ENCODE results near the gene ITM2C. TPM values are rescaled to one million over a fixed set of nuclear protein-coding genes. Genes with fewer than 3 reads are reported as not detected.

ITM2C gene
- total and polyA plus RNA-seq, 2 donors (not counting 1 experiment from before 2014, with no cell fraction given): 36.9 to 62.8 TPM

- no peaks in the 10 kb centered on the region for H3K27me3 ChIP-seq (replicated peaks in 1 of 4; ENCODE audit: control extremely low read depth in 1 of 4, control insufficient read depth in 3 of 4, insufficient read depth in 4 of 4, low read length in 3 of 4)
- 92% methylated on average over 3 of the region's 7 CpGs for WGBS (ENCODE audit: insufficient coverage)
- no peak overlapping the region for H3K9ac ChIP-seq (ENCODE audit: low read length)
- DNase-seq: no peak
- H2AFZ ChIP-seq (ENCODE audit: insufficient read depth, low read depth, low read length, poor library complexity, severe bottlenecking): no peak overlapping the region
- ChIA-PET CTCF (no interaction called here), POLR2A (no interaction called here)
- Mint-ChIP-seq H3K9me3 (ENCODE audit: insufficient read depth) (no peaks in the 10 kb centered on the region), H3K27ac (no peak overlapping the region), H3K27me3 (no peaks in the 10 kb centered on the region), H3K4me1 (peaks cover 27% of the 10 kb centered on the region), H3K4me3 (no peak overlapping the region)
- peaks cover 0 to 7% (median 0%) of the 10 kb centered on the region in 3 donors for H3K9me3 ChIP-seq (ENCODE audit: control extremely low read depth in 1 of 3, control insufficient read depth in 2 of 3, insufficient read depth in 1 of 3, low read length in 2 of 3)
- intact Hi-C loops (cut with micrococcal nuclease): no loop called here
- H3K36me3 ChIP-seq (replicated peaks in 1 of 2; ENCODE audit: control extremely low read depth in 1 of 2, control insufficient read depth in 1 of 2, extremely low read depth in 1 of 2, insufficient read depth in 2 of 2, low read length in 1 of 2): no peaks in the 10 kb centered on the region
- H3K4me1 ChIP-seq (ENCODE audit: control insufficient read depth in 2 of 2, insufficient read depth in 2 of 2, low read length in 2 of 2): peaks cover 21 to 44% of the 10 kb centered on the region in 2 donors
- H3K4me2 ChIP-seq (replicated peaks; ENCODE audit: low read depth, low read length, poor library complexity, severe bottlenecking): no peak overlapping the region
- H3K27ac ChIP-seq (ENCODE audit: low read length in 2 of 2): no peak overlapping the region
- H3K4me3 ChIP-seq (ENCODE audit: control extremely low read depth in 1 of 5, extremely low read depth in 1 of 5, insufficient read depth in 1 of 5, low read depth in 2 of 5, low read length in 4 of 5): no peak overlapping the region
- H3K79me2 ChIP-seq (ENCODE audit: control insufficient read depth, insufficient read depth, low read length): no peaks in the 10 kb centered on the region
- TF ChIP-seq EZH2 (IDR thresholded peaks at IDR 0.05; ENCODE audit: borderline replicate concordance, insufficient read depth, low read depth, low read length, poor library complexity, severe bottlenecking) (no peak), CTCF (IDR thresholded peaks at IDR 0.05) (no peak)
- H4K20me1 ChIP-seq (ENCODE audit: control insufficient read depth, insufficient read depth, low read length, poor library complexity, severe bottlenecking): no peaks in the 10 kb centered on the region
- no peak for ATAC-seq (ENCODE audit: low read depth)
Measured at GRCh38 chr2:230887342-230887741, 22.6 kb downstream of the ITM2C start.

- Histone ChIP-seq H3K4me1 (ENCODE audit: control insufficient read depth in 2 of 2, insufficient read depth in 2 of 2, low read length in 2 of 2) (peaks cover 33 to 56% of the 10 kb centered on the region in 2 donors), H3K4me3 (ENCODE audit: control extremely low read depth in 1 of 5, extremely low read depth in 1 of 5, insufficient read depth in 1 of 5, low read depth in 2 of 5, low read length in 4 of 5) (no peak overlapping the region), H3K4me2 (replicated peaks; ENCODE audit: low read depth, low read length, poor library complexity, severe bottlenecking) (no peak overlapping the region), H3K27ac (ENCODE audit: low read length in 2 of 2) (no peak overlapping the region), H3K27me3 (replicated peaks in 1 of 4; ENCODE audit: control extremely low read depth in 1 of 4, control insufficient read depth in 3 of 4, insufficient read depth in 4 of 4, low read length in 3 of 4) (no peaks in the 10 kb centered on the region), H2AFZ (ENCODE audit: insufficient read depth, low read depth, low read length, poor library complexity, severe bottlenecking) (no peak overlapping the region), H3K79me2 (ENCODE audit: control insufficient read depth, insufficient read depth, low read length) (no peaks in the 10 kb centered on the region), H3K9ac (ENCODE audit: low read length) (no peak overlapping the region), H3K9me3 (ENCODE audit: control extremely low read depth in 1 of 3, control insufficient read depth in 2 of 3, insufficient read depth in 1 of 3, low read length in 2 of 3) (peaks cover 0 to 8% (median 0%) of the 10 kb centered on the region in 3 donors), H4K20me1 (ENCODE audit: control insufficient read depth, insufficient read depth, low read length, poor library complexity, severe bottlenecking) (no peaks in the 10 kb centered on the region), H3K36me3 (replicated peaks in 1 of 2; ENCODE audit: control extremely low read depth in 1 of 2, control insufficient read depth in 1 of 2, extremely low read depth in 1 of 2, insufficient read depth in 2 of 2, low read length in 1 of 2) (no peaks in the 10 kb centered on the region)
- H3K4me1 Mint-ChIP-seq: peaks cover 42% of the 10 kb centered on the region
- ChIA-PET POLR2A (no interaction called here), CTCF (interaction anchor here (0.7 kb wide), 1 partner anchor 10 kb away, joined by 3 read pairs; no protein-coding TSS in a partner anchor)
- no peak overlapping the region for H3K27ac Mint-ChIP-seq
- ATAC-seq (ENCODE audit: low read depth): no peak
- no peak for DNase-seq
- H3K9me3 Mint-ChIP-seq (ENCODE audit: insufficient read depth): no peaks in the 10 kb centered on the region
- 60% methylated on average over 6 of the region's 14 CpGs for WGBS (ENCODE audit: insufficient coverage)
- H3K27me3 Mint-ChIP-seq: no peaks in the 10 kb centered on the region
- H3K4me3 Mint-ChIP-seq: no peak overlapping the region
- TF ChIP-seq EZH2 (IDR thresholded peaks at IDR 0.05; ENCODE audit: borderline replicate concordance, insufficient read depth, low read depth, low read length, poor library complexity, severe bottlenecking): no peak
- TF ChIP-seq CTCF (IDR thresholded peaks at IDR 0.05): no peak
- intact Hi-C loops (cut with micrococcal nuclease): no loop called here
Measured at GRCh38 chr2:230888824-230889400, 24.2 kb downstream of the ITM2C start.
